HG02943 (cell line): ENCODE results near the gene VPS37D.
A peak's percentile ranks its signal among the peaks of the same experiment; 100 is the strongest.
"Not testable (repeated sequence)": the region's sequence is repeated elsewhere in the genome, so short reads cannot be mapped to it uniquely, and the experiment has no call there.

Experiments used
- ATAC-seq: cut with Tn5 transposase; IDR thresholded peaks from one replicate; pipeline ENCODE4 v1.9.1; 2021; ENCODE audit warnings: mild to moderate bottlenecking, low read depth, moderate library complexity; ENCODE audit not compliant: unreplicated experiment

Gene VPS37D

GRCh38 chr7:73667344-73668102 is at the start of gene VPS37D:
VPS37D (plus strand) TSS chr7:73667831; CDS start chr7:73667959, 128 bp downstream.
- peak; percentile 88 for ATAC-seq

- no peak for ATAC-seq
These were observed 49.1 kb upstream of the VPS37D start for GRCh38 chr7:73618538-73618937.

GRCh38 chr7:73619394-73619793 is 48.2 kb upstream of the VPS37D start:
- not testable (repeated sequence) for ATAC-seq

GRCh38 chr7:73621168-73622063 is 46.2 kb upstream of the VPS37D start:
- ATAC-seq = no peak

- ATAC-seq = no peak
These were observed 45.1 kb upstream of the VPS37D start for GRCh38 chr7:73622527-73622908.

DNA sequence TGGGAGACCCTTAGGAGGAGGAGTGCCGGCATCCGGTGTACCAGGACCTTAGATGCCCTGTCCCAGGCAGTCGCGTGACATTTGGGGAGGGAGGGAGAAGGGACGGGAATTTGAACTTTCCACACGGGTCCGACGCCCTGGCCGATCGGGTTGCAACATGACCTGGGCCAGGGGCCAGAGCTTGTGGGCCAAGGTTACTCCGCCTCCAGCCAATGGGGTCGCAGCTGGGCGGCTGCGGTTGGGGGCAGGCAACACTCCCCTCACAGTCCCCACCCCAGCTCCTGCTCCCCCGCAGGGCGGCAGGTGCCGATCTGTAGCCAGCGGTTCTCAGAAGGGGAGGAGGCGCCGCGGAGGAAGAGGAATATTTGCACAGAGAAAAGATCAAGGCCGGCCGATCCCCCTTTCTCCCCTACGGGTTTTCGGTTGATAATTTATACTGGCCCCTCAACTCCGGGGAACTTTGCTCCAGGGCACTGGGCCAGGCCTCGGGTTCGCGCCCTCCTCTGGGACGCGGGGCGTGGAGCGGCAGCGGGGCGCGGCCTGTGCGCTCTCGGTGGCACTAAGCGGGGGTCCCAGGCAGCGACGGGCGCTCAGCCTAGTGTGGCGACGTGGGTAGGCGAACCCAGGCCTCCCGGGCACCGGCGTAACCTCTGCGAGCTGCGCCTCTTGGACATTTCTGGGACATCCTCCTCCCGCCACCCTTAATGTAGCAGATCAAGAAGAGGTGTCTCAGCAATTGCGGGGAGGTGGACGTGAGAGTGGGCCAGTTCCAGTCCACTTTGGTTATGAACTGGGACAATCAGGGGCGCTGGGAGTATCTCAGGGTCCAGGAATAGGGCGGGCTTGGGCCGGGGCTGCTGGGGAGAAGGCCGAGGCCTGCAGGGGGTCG is 44.5 kb upstream of the VPS37D start:
- ATAC-seq = no peak

- ATAC-seq = no peak
These were observed 43.6 kb upstream of the VPS37D start, which contains the start of gene MLXIPL for GRCh38 chr7:73623798-73624668. MLXIPL (minus strand) TSS chr7:73624522; CDS start chr7:73624492, 30 bp downstream.

GRCh38 chr7:73624669-73625001 is 43.0 kb upstream of the VPS37D start:
- no peak for ATAC-seq

GRCh38 chr7:73625276-73625675 is 42.4 kb upstream of the VPS37D start:
- no peak for ATAC-seq

DNA sequence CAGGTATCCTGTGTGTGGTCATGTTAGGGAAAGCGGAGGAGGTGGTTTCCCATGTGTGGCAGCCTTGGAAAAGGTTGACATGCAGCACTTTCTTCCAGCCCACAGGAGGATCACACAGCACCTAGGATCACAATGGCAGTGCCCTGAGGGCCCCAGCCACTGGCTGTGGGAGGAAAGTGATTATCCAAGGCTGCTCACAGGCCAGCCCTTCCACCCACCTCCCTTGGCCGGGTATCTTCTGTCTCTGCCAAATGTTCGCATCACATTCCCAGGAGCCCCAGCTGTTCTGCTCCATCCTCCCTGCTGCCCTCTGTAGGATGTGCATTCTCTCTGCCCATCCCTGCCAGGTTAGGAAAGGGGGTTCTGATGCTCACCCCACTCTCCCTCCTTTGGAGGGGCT is 40.8 kb upstream of the VPS37D start:
- no peak for ATAC-seq

- no peak for ATAC-seq
These were observed 39.1 kb upstream of the VPS37D start for GRCh38 chr7:73628504-73628903.

GRCh38 chr7:73631558-73631957 is 36.1 kb upstream of the VPS37D start:
- no peak for ATAC-seq

GRCh38 chr7:73633323-73633722 is 34.3 kb upstream of the VPS37D start:
- ATAC-seq = no peak

- ATAC-seq = no peak
These were observed 33.8 kb upstream of the VPS37D start for GRCh38 chr7:73633844-73634243.

GRCh38 chr7:73635428-73636200 is 32.0 kb upstream of the VPS37D start:
- ATAC-seq = no peak

DNA sequence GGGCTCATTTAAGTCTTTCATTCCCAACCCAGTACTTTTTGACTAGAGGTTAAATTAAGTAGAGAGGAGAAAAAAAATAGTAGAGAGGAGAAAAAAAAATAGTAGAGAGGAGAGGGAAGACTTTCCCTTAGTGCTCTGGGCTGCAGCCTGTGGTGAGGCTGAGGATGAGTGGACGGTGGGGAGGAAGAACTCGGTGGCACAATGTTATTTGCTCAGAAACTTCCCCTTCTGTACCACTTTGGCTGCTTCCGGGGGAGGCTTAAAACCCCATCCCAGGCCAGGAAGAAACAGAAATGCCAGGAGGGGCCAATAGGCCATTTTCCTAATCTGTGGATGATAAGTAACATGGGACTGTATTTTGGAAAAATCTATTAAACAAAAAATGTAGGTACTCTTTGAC is 28.7 kb upstream of the VPS37D start:
- ATAC-seq = no peak

DNA sequence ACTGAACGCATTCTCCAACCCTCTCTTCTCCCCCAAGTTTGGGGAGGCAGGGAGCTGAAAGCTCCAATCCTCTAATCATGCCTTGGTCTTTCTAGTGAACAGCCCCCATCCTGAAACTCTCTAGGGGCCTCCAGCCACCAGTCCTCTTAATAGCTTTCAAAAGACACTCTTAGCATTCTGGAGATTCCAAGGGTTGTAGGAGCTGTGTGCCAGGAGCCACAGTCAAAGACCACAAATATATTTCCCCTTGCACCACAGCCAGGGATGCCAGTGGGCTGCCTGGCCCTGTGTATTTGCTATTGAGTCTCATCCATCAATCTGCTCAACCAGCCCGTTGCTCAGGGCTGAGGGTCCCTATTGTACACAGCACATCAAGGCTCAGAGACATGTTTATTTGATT is 24.8 kb upstream of the VPS37D start:
- ATAC-seq = no peak

GRCh38 chr7:73644688-73645286 is 22.8 kb upstream of the VPS37D start:
- ATAC-seq = no peak
